NB4 (cell line): Measurements from ENCODE around the gene CDC16.
"Not testable (repeated sequence)": the region's sequence is repeated elsewhere in the genome, so short reads cannot be mapped to it uniquely, and the experiment has no call there.

Experiments used
- DNase-seq: peaks from one replicate; pipeline ENCODE4 v3.0.0; 2010; ENCODE audit warnings: low read depth
- H3K4me3 ChIP-seq: one replicate; pipeline ENCODE4 v1.5.1; 2011; ENCODE audit warnings: mild to moderate bottlenecking, low read depth, low read length, moderate library complexity
- CTCF ChIP-seq: IDR thresholded peaks from one replicate; pipeline ENCODE4 v1.5.1; 2012; ENCODE audit warnings: low read depth, low read length
- MAX ChIP-seq: IDR thresholded peaks from 2 replicates; pipeline ENCODE4 v1.6.1; 2011; ENCODE audit warnings: low read depth, low read length
- MYC ChIP-seq: IDR thresholded peaks from 2 replicates; pipeline ENCODE4 v1.6.1; 2011; ENCODE audit warnings: low read depth, low read length
- POLR2A ChIP-seq: IDR thresholded peaks from 2 replicates; pipeline ENCODE4 v1.6.1; 2011; ENCODE audit warnings: mild to moderate bottlenecking; ENCODE audit not compliant: insufficient read length; ENCODE audit errors: extremely low read depth

Gene CDC16

GRCh38 chr13:114261328-114261965, 26.8 kb downstream of the CDC16 start:
- no peak overlapping the region for H3K4me3 ChIP-seq
- no peak for DNase-seq
- TF ChIP-seq POLR2A (no peak), MAX (no peak), CTCF (no peak), MYC (no peak)

GRCh38 chr13:114263578-114263977, 28.9 kb downstream of the CDC16 start:
- DNase-seq: no peak
- TF ChIP-seq MYC (no peak), CTCF (no peak), POLR2A (no peak), MAX (no peak)
- no peak overlapping the region for H3K4me3 ChIP-seq

- H3K4me3 ChIP-seq, DNase-seq: not testable (repeated sequence)
These were observed 29.6 kb downstream of the CDC16 start for GRCh38 chr13:114264313-114264712.

GRCh38 chr13:114264886-114265611, 30.4 kb downstream of the CDC16 start:
- H3K4me3 ChIP-seq: no peak overlapping the region
- no peak for DNase-seq
- TF ChIP-seq CTCF: no peak
- TF ChIP-seq POLR2A: no peak
- no peak for TF ChIP-seq MYC
- no peak for TF ChIP-seq MAX

GRCh38 chr13:114266241-114266640, 31.5 kb downstream of the CDC16 start:
- no peak overlapping the region for H3K4me3 ChIP-seq
- no peak for DNase-seq
- TF ChIP-seq CTCF (no peak), MAX (no peak), MYC (no peak), POLR2A (no peak)

- TF ChIP-seq CTCF: no peak
- TF ChIP-seq MYC: no peak
- no peak for TF ChIP-seq POLR2A
- TF ChIP-seq MAX: no peak
- no peak overlapping the region for H3K4me3 ChIP-seq
- DNase-seq: no peak
These were observed 33.9 kb downstream of the CDC16 start for GRCh38 chr13:114268344-114269280.
